ENCODE data around the gene BANF1. TPM values are rescaled to one million over a fixed set of nuclear protein-coding genes. Genes with fewer than 3 reads are reported as not detected.

BANF1 gene
- total and polyA plus RNA-seq, 2 donors (not counting 3 experiments of a cell fraction or from before 2014, with no cell fraction given) = 269 to 376 TPM

DNA sequence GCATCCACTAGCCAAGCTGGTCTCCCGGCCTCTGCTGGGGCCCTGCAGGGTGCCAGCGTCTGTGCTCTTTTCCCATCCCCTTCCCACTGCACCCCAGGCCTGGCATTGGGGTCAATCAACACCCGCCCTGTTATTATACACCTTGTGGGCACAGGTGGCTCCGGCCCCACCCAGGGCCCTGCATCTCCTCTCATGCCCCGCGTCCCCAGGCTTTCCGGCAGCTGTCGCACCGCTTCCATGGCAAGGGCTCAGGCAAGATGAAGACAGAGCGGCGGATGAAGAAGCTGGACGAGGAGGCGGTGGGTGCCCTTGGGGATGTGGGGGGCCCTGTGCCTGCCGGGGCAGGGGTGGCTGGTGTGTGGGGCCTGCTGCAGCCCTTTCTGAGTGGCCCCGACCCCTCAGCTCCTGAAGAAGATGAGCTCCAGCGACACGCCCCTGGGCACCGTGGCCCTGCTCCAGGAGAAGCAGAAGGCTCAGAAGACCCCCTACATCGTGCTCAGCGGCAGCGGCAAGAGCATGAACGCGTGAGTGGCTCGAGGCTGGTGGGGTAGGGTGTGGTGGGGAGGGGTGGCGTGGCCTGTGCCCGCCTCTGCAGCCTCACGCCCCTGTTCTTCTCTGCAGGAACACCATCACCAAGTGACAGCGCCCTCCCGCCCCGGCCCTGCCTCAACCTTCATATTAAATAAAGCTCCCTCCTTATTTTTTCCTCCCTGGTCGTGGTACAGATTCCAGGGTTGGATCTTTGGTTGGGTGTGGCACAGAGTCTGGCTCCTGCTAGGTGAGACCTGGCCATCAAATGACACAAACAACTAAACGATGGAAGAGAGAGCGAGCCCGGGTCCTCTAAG is 23.7 kb upstream of the BANF1 start:
- H3K36me3 ChIP-seq (ENCODE audit: control insufficient read depth in 2 of 2, extremely low read depth in 1 of 2, insufficient read depth in 2 of 2, low read length in 2 of 2) = peaks cover 2 to 32% of the 10 kb centered on the region in 2 experiments
- H3K9ac ChIP-seq (replicated peaks; ENCODE audit: extremely low read depth, insufficient read depth, low read length) = no peak overlapping the region
- H3K4me1 ChIP-seq (ENCODE audit: control insufficient read depth, extremely low read depth, insufficient read depth, low read length) = no peaks in the 10 kb centered on the region
- dilution Hi-C loops (cut with MboI; ENCODE audit: extremely low pct_ligation_motif_present, low sequenced_read_pairs) = no loop called here
- CTCF ChIA-PET = interaction anchor here (0.9 to 1.4 kb wide), 3 partner anchors 10 to 94 kb away, joined by 3 to 8 read pairs (median 3); partner anchors contain the start of gene FIBP
- no peak for DNase-seq (ENCODE audit: low read depth, low spot score)
- BruUV-seq (replicated peaks) = TSS peak; percentile 42
- H2AFZ ChIP-seq (ENCODE audit: low read depth, low read length) = no peak overlapping the region
- H3K4me2 ChIP-seq (ENCODE audit: insufficient read depth, low read length) = no peak overlapping the region
- H3K27ac ChIP-seq (ENCODE audit: insufficient read depth, low read depth, low read length) = no peak overlapping the region
- POLR2A ChIA-PET = no interaction called here
- TF ChIP-seq, protein P1, sequence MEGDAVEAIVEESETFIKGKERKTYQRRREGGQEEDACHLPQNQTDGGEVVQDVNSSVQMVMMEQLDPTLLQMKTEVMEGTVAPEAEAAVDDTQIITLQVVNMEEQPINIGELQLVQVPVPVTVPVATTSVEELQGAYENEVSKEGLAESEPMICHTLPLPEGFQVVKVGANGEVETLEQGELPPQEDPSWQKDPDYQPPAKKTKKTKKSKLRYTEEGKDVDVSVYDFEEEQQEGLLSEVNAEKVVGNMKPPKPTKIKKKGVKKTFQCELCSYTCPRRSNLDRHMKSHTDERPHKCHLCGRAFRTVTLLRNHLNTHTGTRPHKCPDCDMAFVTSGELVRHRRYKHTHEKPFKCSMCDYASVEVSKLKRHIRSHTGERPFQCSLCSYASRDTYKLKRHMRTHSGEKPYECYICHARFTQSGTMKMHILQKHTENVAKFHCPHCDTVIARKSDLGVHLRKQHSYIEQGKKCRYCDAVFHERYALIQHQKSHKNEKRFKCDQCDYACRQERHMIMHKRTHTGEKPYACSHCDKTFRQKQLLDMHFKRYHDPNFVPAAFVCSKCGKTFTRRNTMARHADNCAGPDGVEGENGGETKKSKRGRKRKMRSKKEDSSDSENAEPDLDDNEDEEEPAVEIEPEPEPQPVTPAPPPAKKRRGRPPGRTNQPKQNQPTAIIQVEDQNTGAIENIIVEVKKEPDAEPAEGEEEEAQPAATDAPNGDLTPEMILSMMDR (IDR thresholded peaks at IDR 0.05; ENCODE audit: extremely low read depth in 1 of 2, insufficient read depth in 1 of 2, low read depth in 1 of 2, low read length in 2 of 2) = no peak
- no peak for TF ChIP-seq EZH2 (IDR thresholded peaks at IDR 0.05; ENCODE audit: borderline replicate concordance, low read depth, low read length, severe bottlenecking)
- TF ChIP-seq JUN (IDR thresholded peaks at IDR 0.05; ENCODE audit: borderline replicate concordance, insufficient read depth, insufficient read length, low read depth) = no peak
- no peak for TF ChIP-seq POLR2A (IDR thresholded peaks at IDR 0.05; ENCODE audit: low read depth, low read length)
- TF ChIP-seq MYC (IDR thresholded peaks at IDR 0.05; ENCODE audit: low read depth, low read length) = no peak
- TF ChIP-seq FOS (IDR thresholded peaks at IDR 0.05; ENCODE audit: borderline replicate concordance, insufficient read depth, low read length) = no peak
- TF ChIP-seq POLR2AphosphoS5 (IDR thresholded peaks at IDR 0.05; ENCODE audit: insufficient read depth, low read depth, low read length) = no peak
- no peak for TF ChIP-seq GATA2 (IDR thresholded peaks at IDR 0.05; ENCODE audit: insufficient read depth, insufficient read length, low read depth, low read length)
- TF ChIP-seq, protein P2, sequence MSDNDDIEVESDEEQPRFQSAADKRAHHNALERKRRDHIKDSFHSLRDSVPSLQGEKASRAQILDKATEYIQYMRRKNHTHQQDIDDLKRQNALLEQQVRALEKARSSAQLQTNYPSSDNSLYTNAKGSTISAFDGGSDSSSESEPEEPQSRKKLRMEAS (IDR thresholded peaks at IDR 0.05; ENCODE audit: insufficient read depth, insufficient read length) = no peak
- intact Hi-C loops (cut with micrococcal nuclease) = no loop called here
- no peaks in the 10 kb centered on the region for H3K27me3 ChIP-seq (ENCODE audit: control insufficient read depth in 2 of 2, insufficient read depth in 2 of 2, low read length in 2 of 2)
- H4K20me1 ChIP-seq (replicated peaks; ENCODE audit: control insufficient read depth, extremely low read depth, insufficient read depth, low read length) = no peaks in the 10 kb centered on the region
- no peak overlapping the region for H3K4me3 ChIP-seq (replicated peaks in 1 of 3; ENCODE audit: insufficient read depth in 1 of 3, low read depth in 1 of 3, low read length in 3 of 3)
- FAIRE-seq = no peak
- no peaks in the 10 kb centered on the region for H3K9me3 ChIP-seq (replicated peaks; ENCODE audit: control insufficient read depth, insufficient read depth, low read length)
- no peaks in the 10 kb centered on the region for H3K9me1 ChIP-seq (replicated peaks; ENCODE audit: control insufficient read depth, extremely low read depth, insufficient read depth, low read length)
- no peaks in the 10 kb centered on the region for H3K79me2 ChIP-seq (ENCODE audit: control insufficient read depth, insufficient read depth, low read length)

Measured in endothelial cell of umbilical vein (primary cell).